H1 (cell line): ENCODE data around the gene URM1. TPM values are rescaled to one million over a fixed set of nuclear protein-coding genes. Genes with fewer than 3 reads are reported as not detected.
A peak's percentile ranks its signal among the peaks of the same experiment; 100 is the strongest.

ENCODE experiments used
- CBX5 ChIP-seq: fragments of 300-800, 300-1000 bp; sonication (generic); IDR thresholded peaks from 2 replicates; pipeline ENCODE4 v1.7.1; 2016; ENCODE audit warnings: antibody characterized with exemption, low read length, low read depth
- CEBPB ChIP-seq: IDR thresholded peaks from 2 replicates; pipeline ENCODE4 v1.6.1; 2012; ENCODE audit warnings: low read depth, low read length
- CHD2 ChIP-seq: IDR thresholded peaks from 2 replicates; pipeline ENCODE4 v1.6.1; 2012; ENCODE audit warnings: low read length, improper control_type of control experiment
- CHD7 ChIP-seq: fragments of 300-600 bp; sonication (generic); IDR thresholded peaks from 2 replicates; pipeline ENCODE4 v1.7.1; 2012; ENCODE audit warnings: low read length, moderate library complexity, mild to moderate bottlenecking, inconsistent platforms; ENCODE audit not compliant: insufficient replicate concordance
- NRF1 ChIP-seq: IDR thresholded peaks from 2 replicates; pipeline ENCODE4 v1.6.1; 2011; ENCODE audit warnings: mild to moderate bottlenecking, low read depth, low read length, improper control_type of control experiment
- SIRT6 ChIP-seq: IDR thresholded peaks from one replicate; pipeline ENCODE4 v1.7.1; 2012; ENCODE audit warnings: low read length, inconsistent platforms
- TAF1 ChIP-seq: IDR thresholded peaks from 2 replicates; pipeline ENCODE4 v1.6.1; 2011; ENCODE audit warnings: mild to moderate bottlenecking, low read depth, low read length
- polyA plus RNA-seq, 7 experiments: library from polyadenylated mRNA; depleted of rRNA in 3 of 7; stranded (reverse) in 5 of 7; unstranded in 2 of 7; fragments of >200 nt in 5 of 7; fragments of 200-250 nt in 2 of 7; gene quantifications; 1 replicate in 5 of 7; 2 replicates in 1 of 7; 4 replicates in 1 of 7; pipeline versions ENCODE4 v1.2.1 to v1.2.3, GENCODE V29; 2011 to 2013; ENCODE audit warnings: missing spikeins in 2 of 7, mixed read lengths in 2 of 7
- total RNA-seq: library from RNA; stranded (reverse); fragmentation: NEBNext Ultra II Directional; extraction: Animal tissue kit (Norgen Biotek cat#: 25700); gene quantifications from 2 replicates; pipeline ENCODE4 v1.2.1, GENCODE V29; 2021
- TF ChIP-seq, protein P1 (sequence below): IDR thresholded peaks from 2 replicates; pipeline ENCODE4 v1.6.1; 2012; ENCODE audit warnings: inconsistent platforms
- TF ChIP-seq, protein P2 (sequence below): IDR thresholded peaks from 2 replicates; pipeline ENCODE4 v1.6.1; 2011; ENCODE audit warnings: low read depth, mild to moderate bottlenecking, low read length; ENCODE audit not compliant: insufficient read depth

The URM1 gene
- total and polyA plus RNA-seq, 2 of the 8 experiments (the other 6 are each of a cell fraction or from before 2014, with no cell fraction given): 58.3 to 62.3 TPM

GRCh38 chr9:128370752-128371629 is at the start of gene URM1 (continued):
- TF ChIP-seq CHD7 (no peak), TAF1 (peak; percentile 59; the same call in 1 of the 2 replicates), SIRT6 (no peak), CEBPB (no peak), NRF1 (no peak), CHD2 (no peak), CBX5 (no peak)
- TF ChIP-seq, protein P1, sequence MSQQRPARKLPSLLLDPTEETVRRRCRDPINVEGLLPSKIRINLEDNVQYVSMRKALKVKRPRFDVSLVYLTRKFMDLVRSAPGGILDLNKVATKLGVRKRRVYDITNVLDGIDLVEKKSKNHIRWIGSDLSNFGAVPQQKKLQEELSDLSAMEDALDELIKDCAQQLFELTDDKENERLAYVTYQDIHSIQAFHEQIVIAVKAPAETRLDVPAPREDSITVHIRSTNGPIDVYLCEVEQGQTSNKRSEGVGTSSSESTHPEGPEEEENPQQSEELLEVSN: peak; percentile 52; the same call in 1 of the 2 replicates
- TF ChIP-seq, protein P2, sequence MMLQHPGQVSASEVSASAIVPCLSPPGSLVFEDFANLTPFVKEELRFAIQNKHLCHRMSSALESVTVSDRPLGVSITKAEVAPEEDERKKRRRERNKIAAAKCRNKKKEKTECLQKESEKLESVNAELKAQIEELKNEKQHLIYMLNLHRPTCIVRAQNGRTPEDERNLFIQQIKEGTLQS: no peak
